ENCODE results near the gene TNFSF18.

TNFSF18 gene

GRCh38 chr1:173012126-173012525 lies 38.6 kb downstream of the TNFSF18 start:
- Histone ChIP-seq H3K4me1 (ENCODE audit: control insufficient read depth, insufficient read depth, low read length) (no peaks in the 10 kb centered on the region), H3K27ac (ENCODE audit: extremely low read depth, low read depth, low read length) (no peak overlapping the region), H3K9me3 (ENCODE audit: control insufficient read depth, insufficient read depth, low read depth, low read length) (no peaks in the 10 kb centered on the region), H3K36me3 (ENCODE audit: control insufficient read depth in 2 of 2, insufficient read depth in 1 of 2, low read length in 2 of 2) (no peaks in the 10 kb centered on the region), H3K4me3 (ENCODE audit: low read depth, low read length) (no peak overlapping the region)
- CTCF ChIA-PET: no interaction called here
- POLR2A ChIA-PET: no interaction called here
- TF ChIP-seq SP3 (tag by site-specific recombination; IDR thresholded peaks at IDR 0.05) (no peak), ZNF121 (tag by site-specific recombination; IDR thresholded peaks at IDR 0.05) (no peak), ZBTB48 (tag by site-specific recombination; IDR thresholded peaks at IDR 0.05) (no peak), ZNF324 (tag by site-specific recombination; IDR thresholded peaks at IDR 0.05) (no peak), ZIC2 (tag by site-specific recombination; IDR thresholded peaks at IDR 0.05) (no peak), ZNF596 (tag by site-specific recombination; IDR thresholded peaks at IDR 0.05) (no peak), ZNF292 (tag by site-specific recombination; IDR thresholded peaks at IDR 0.05; ENCODE audit: borderline replicate concordance, low read depth) (no peak), ZNF623 (tag by site-specific recombination; IDR thresholded peaks at IDR 0.05) (no peak), ZNF830 (tag by site-specific recombination; IDR thresholded peaks at IDR 0.05; ENCODE audit: low read depth) (no peak), FEZF1 (tag by site-specific recombination; IDR thresholded peaks at IDR 0.05) (no peak), ZNF76 (tag by site-specific recombination; IDR thresholded peaks at IDR 0.05; ENCODE audit: borderline replicate concordance, low read depth) (no peak)

GRCh38 chr1:173009597-173009996 lies 41.1 kb downstream of the TNFSF18 start:
- Histone ChIP-seq H3K36me3 (ENCODE audit: control insufficient read depth in 2 of 2, insufficient read depth in 1 of 2, low read length in 2 of 2) (no peaks in the 10 kb centered on the region), H3K4me1 (ENCODE audit: control insufficient read depth, insufficient read depth, low read length) (no peaks in the 10 kb centered on the region), H3K4me3 (ENCODE audit: low read depth, low read length) (no peak overlapping the region), H3K9me3 (ENCODE audit: control insufficient read depth, insufficient read depth, low read depth, low read length) (no peaks in the 10 kb centered on the region), H3K27ac (ENCODE audit: extremely low read depth, low read depth, low read length) (no peak overlapping the region)
- TF ChIP-seq ZNF776 (tag by site-specific recombination; IDR thresholded peaks at IDR 0.05; ENCODE audit: borderline replicate concordance) (no peak), ZNF791 (tag by site-specific recombination; IDR thresholded peaks at IDR 0.05) (no peak), ZNF354C (tag by site-specific recombination; IDR thresholded peaks at IDR 0.05; ENCODE audit: borderline replicate concordance, low read depth) (no peak), ZNF404 (tag by site-specific recombination; IDR thresholded peaks at IDR 0.05) (no peak), KLF1 (tag by site-specific recombination; IDR thresholded peaks at IDR 0.05) (no peak), ZNF155 (tag by site-specific recombination; IDR thresholded peaks at IDR 0.05) (no peak), ZNF302 (tag by site-specific recombination; IDR thresholded peaks at IDR 0.05; ENCODE audit: low read depth) (no peak), ZNF335 (tag by site-specific recombination; conservative IDR thresholded peaks at IDR 0.05) (no peak), ZNF610 (tag by site-specific recombination; IDR thresholded peaks at IDR 0.05; ENCODE audit: borderline replicate concordance) (no peak), ZNF768 (tag by site-specific recombination; IDR thresholded peaks at IDR 0.05) (no peak), GLI2 (tag by site-specific recombination; IDR thresholded peaks at IDR 0.05; ENCODE audit: borderline replicate concordance, low read depth) (no peak), ZNF548 (tag by site-specific recombination; IDR thresholded peaks at IDR 0.05) (no peak), ZNF777 (tag by site-specific recombination; IDR thresholded peaks at IDR 0.05; ENCODE audit: borderline replicate concordance) (no peak), ZNF521 (tag by site-specific recombination; IDR thresholded peaks at IDR 0.05) (no peak), ZFP41 (tag by site-specific recombination; IDR thresholded peaks at IDR 0.05; ENCODE audit: borderline replicate concordance) (no peak)
- TF ChIP-seq, protein P1, sequence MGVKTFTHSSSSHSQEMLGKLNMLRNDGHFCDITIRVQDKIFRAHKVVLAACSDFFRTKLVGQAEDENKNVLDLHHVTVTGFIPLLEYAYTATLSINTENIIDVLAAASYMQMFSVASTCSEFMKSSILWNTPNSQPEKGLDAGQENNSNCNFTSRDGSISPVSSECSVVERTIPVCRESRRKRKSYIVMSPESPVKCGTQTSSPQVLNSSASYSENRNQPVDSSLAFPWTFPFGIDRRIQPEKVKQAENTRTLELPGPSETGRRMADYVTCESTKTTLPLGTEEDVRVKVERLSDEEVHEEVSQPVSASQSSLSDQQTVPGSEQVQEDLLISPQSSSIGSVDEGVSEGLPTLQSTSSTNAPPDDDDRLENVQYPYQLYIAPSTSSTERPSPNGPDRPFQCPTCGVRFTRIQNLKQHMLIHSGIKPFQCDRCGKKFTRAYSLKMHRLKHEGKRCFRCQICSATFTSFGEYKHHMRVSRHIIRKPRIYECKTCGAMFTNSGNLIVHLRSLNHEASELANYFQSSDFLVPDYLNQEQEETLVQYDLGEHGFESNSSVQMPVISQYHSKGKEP (tag by site-specific recombination; IDR thresholded peaks at IDR 0.05): no peak
- TF ChIP-seq, protein P2, sequence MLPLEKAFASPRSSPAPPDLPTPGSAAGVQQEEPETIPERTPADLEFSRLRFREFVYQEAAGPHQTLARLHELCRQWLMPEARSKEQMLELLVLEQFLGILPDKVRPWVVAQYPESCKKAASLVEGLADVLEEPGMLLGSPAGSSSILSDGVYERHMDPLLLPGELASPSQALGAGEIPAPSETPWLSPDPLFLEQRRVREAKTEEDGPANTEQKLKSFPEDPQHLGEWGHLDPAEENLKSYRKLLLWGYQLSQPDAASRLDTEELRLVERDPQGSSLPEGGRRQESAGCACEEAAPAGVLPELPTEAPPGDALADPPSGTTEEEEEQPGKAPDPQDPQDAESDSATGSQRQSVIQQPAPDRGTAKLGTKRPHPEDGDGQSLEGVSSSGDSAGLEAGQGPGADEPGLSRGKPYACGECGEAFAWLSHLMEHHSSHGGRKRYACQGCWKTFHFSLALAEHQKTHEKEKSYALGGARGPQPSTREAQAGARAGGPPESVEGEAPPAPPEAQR (tag by site-specific recombination; IDR thresholded peaks at IDR 0.05): no peak
- TF ChIP-seq, protein P3, sequence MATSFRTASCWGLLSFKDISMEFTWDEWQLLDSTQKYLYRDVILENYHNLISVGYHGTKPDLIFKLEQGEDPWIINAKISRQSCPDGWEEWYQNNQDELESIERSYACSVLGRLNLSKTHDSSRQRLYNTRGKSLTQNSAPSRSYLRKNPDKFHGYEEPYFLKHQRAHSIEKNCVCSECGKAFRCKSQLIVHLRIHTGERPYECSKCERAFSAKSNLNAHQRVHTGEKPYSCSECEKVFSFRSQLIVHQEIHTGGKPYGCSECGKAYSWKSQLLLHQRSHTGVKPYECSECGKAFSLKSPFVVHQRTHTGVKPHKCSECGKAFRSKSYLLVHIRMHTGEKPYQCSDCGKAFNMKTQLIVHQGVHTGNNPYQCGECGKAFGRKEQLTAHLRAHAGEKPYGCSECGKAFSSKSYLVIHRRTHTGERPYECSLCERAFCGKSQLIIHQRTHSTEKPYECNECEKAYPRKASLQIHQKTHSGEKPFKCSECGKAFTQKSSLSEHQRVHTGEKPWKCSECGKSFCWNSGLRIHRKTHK (tag by site-specific recombination; IDR thresholded peaks at IDR 0.05): no peak
- ChIA-PET POLR2A (no interaction called here), CTCF (interaction anchor here (0.7 kb wide), 1 partner anchor 1974 kb away, joined by 3 read pairs; no protein-coding TSS in a partner anchor)

All from HEK293 (cell line).